ENCODE results near the gene MB. TPM values are rescaled to one million over a fixed set of nuclear protein-coding genes. Genes with fewer than 3 reads are reported as not detected.
A peak's percentile ranks its signal among the peaks of the same experiment; 100 is the strongest.

The MB gene
- polyA plus RNA-seq, 2 of the 4 experiments (the other 2 are of a cell fraction), result 6.9 to 12.1 TPM

DNA sequence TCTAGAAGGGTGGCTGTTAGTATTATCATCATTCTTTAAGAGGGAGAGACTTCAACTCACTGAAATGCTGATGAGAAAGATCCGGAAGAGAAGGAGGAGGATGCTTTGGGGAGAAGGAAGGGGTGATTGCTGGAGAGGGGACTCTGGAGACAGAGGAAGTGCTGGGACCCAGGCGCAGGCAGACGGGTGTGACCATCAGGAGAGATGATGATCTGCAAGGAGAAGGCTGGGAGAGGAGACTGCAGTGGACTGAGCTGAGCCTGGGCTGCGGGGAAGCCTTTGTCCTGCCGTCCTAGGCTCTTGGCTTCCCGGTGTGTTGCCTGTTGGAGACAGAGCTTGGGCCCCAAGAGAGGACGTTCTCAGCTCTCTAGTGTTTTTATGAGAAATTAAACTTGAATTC, 53.9 kb downstream of the MB start (continued):
- TF ChIP-seq E2F6 (IDR thresholded peaks at IDR 0.05; ENCODE audit: borderline replicate concordance, low read depth) (no peak), MYC (IDR thresholded peaks at IDR 0.05; ENCODE audit: borderline replicate concordance, low read length) (no peak), EHF (CRISPR knock-in tag; IDR thresholded peaks at IDR 0.05) (no peak), SREBF2 (IDR thresholded peaks at IDR 0.05) (no peak)

DNA sequence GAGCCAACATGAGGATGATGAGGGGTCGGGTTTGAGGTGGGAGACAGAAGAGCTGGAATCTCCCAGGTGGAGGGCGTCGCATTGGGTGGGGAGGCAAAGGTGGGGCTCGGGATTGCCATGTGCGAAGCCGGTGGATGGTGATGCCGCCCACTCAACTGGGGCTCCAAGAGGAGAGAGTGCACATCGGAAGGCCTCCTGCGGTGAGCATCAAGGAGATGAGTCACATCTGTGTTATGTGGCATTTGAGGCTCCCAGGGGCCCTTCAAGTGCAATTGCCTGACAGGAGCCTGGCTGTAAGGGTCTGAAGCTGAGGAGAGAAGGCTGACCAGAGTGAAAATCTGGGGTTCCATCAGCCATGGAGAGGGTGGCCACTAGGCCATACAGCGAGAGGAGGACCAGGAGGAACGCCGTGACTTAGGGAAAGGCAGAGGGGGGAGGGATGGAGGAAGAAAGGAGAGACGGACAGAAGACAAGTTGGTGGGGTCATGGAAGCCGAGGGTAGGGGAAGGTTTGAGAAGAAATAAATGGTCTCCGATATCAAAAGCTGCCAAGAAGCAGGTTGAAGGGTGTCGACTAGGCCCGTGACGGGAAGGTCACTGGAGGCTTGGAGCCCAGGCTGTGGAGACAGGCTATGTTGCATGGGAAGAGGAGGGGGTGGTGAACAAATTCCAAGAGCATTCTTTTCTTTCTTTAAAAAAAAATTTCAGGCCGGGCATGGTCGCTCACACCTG, 55.2 kb downstream of the MB start:
- POLR2A ChIA-PET, result no interaction called here
- H3K27ac ChIP-seq, result peak overlapping the region; percentile 52 to 90
- peak overlapping the region; percentile 65 for H3K4me2 ChIP-seq
- WGBS (ENCODE audit: missing lambda C conversion rate), result 45% methylated on average over 20 of the region's 20 CpGs
- peak; percentile 78 to 90; a peak in 5 of 6 replicates for ATAC-seq
- H3K9me3 ChIP-seq, result 0 out of 3 replicates have a peak, but pooled peaks cover 4% of the 10 kb centered on the region
- peaks cover 21% of the 10 kb centered on the region for H3K4me1 ChIP-seq
- CTCF ChIA-PET, result interaction anchor here (0.6 to 0.7 kb wide), 3 partner anchors 22 to 193 kb away, joined by 3 to 4 read pairs (median 4); no protein-coding TSS in a partner anchor
- H3K4me3 ChIP-seq, result no peak overlapping the region
- FAIRE-seq, result no peak
- TF ChIP-seq JUNB (IDR thresholded peaks at IDR 0.05), result no peak
- TF ChIP-seq FOSL2 (IDR thresholded peaks at IDR 0.05), result peak; percentile 41; the same call in 1 of the 2 replicates
- TF ChIP-seq FOSL2 (CRISPR knock-in tag; IDR thresholded peaks at IDR 0.05), result peak; percentile 71
- no peak for TF ChIP-seq RNF2 (IDR thresholded peaks at IDR 0.05; ENCODE audit: borderline replicate concordance, low read depth)
- TF ChIP-seq RAD21 (conservative IDR thresholded peaks at IDR 0.05 in 1 of 2, IDR thresholded peaks at IDR 0.05 in 1 of 2), result no peak
- TF ChIP-seq MAX (IDR thresholded peaks at IDR 0.05), result peak; percentile 62; the same call in 1 of the 2 replicates
- no peak for TF ChIP-seq POLR2A (IDR thresholded peaks at IDR 0.05; ENCODE audit: low read length)
- no peak for TF ChIP-seq CTCF (IDR thresholded peaks at IDR 0.05)
- DNase-seq (ENCODE audit: low read depth in 1 of 2, low spot score in 1 of 2), result peak; percentile 62 to 66

DNA sequence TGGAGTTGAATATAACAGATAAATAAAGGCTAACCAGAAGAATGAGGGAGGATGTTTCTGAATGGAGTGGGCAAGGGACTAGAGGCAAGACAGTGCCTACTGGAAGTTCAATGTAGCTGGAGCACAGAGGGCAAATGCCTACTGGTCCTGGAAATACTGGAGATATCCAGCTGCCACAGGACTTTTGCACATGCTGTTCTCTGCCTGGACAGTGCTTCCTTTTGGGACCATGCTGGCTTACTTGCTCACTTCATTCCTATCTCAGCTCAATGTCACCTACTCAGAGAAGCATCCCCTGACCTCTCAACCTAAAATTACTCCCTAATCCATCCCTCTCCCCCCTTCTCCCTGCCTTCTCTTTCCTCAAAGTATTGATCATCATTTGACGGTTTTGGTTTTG, 56.3 kb downstream of the MB start:
- no peak for ATAC-seq
- H3K4me3 ChIP-seq, result no peak overlapping the region
- CTCF ChIA-PET, result interaction anchor here (0.7 to 1.5 kb wide), 2 partner anchors 23 to 130 kb away, joined by 3 read pairs; no protein-coding TSS in a partner anchor
- POLR2A ChIA-PET, result no interaction called here
- no peak for FAIRE-seq
- 0 out of 3 replicates have a peak, but pooled peaks cover 4% of the 10 kb centered on the region for H3K9me3 ChIP-seq
- H3K4me2 ChIP-seq, result no peak overlapping the region
- H3K4me1 ChIP-seq, result peaks cover 21% of the 10 kb centered on the region
- peak overlapping the region in 1 of 2 experiments; percentile 90; a peak in 3 of 6 replicates for H3K27ac ChIP-seq
- WGBS (ENCODE audit: missing lambda C conversion rate), result 68% methylated on average over 1 of the region's 1 CpG
- DNase-seq (ENCODE audit: low read depth in 1 of 2, low spot score in 1 of 2), result no peak
- TF ChIP-seq EP300 (IDR thresholded peaks at IDR 0.05) (no peak), NR3C1 (IDR thresholded peaks at IDR 0.05) (no peak), HOXB5 (CRISPR knock-in tag; IDR thresholded peaks at IDR 0.05) (no peak), NPAS2 (CRISPR knock-in tag; IDR thresholded peaks at IDR 0.05; ENCODE audit: borderline replicate concordance) (no peak), HEYL (CRISPR knock-in tag; IDR thresholded peaks at IDR 0.05) (no peak), HMGXB4 (CRISPR knock-in tag; IDR thresholded peaks at IDR 0.05; ENCODE audit: borderline replicate concordance) (no peak), ELK1 (IDR thresholded peaks at IDR 0.05; ENCODE audit: low read depth, low read length) (no peak), RFX5 (IDR thresholded peaks at IDR 0.05) (no peak), EHF (CRISPR knock-in tag; IDR thresholded peaks at IDR 0.05) (no peak), JUNB (IDR thresholded peaks at IDR 0.05) (no peak), HDAC2 (IDR thresholded peaks at IDR 0.05) (no peak)
- TF ChIP-seq, protein P1, sequence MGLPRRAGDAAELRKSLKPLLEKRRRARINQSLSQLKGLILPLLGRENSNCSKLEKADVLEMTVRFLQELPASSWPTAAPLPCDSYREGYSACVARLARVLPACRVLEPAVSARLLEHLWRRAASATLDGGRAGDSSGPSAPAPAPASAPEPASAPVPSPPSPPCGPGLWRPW (IDR thresholded peaks at IDR 0.05), result no peak
- TF ChIP-seq, protein P2, sequence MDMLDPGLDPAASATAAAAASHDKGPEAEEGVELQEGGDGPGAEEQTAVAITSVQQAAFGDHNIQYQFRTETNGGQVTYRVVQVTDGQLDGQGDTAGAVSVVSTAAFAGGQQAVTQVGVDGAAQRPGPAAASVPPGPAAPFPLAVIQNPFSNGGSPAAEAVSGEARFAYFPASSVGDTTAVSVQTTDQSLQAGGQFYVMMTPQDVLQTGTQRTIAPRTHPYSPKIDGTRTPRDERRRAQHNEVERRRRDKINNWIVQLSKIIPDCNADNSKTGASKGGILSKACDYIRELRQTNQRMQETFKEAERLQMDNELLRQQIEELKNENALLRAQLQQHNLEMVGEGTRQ (IDR thresholded peaks at IDR 0.05), result no peak
- TF ChIP-seq, protein P3, sequence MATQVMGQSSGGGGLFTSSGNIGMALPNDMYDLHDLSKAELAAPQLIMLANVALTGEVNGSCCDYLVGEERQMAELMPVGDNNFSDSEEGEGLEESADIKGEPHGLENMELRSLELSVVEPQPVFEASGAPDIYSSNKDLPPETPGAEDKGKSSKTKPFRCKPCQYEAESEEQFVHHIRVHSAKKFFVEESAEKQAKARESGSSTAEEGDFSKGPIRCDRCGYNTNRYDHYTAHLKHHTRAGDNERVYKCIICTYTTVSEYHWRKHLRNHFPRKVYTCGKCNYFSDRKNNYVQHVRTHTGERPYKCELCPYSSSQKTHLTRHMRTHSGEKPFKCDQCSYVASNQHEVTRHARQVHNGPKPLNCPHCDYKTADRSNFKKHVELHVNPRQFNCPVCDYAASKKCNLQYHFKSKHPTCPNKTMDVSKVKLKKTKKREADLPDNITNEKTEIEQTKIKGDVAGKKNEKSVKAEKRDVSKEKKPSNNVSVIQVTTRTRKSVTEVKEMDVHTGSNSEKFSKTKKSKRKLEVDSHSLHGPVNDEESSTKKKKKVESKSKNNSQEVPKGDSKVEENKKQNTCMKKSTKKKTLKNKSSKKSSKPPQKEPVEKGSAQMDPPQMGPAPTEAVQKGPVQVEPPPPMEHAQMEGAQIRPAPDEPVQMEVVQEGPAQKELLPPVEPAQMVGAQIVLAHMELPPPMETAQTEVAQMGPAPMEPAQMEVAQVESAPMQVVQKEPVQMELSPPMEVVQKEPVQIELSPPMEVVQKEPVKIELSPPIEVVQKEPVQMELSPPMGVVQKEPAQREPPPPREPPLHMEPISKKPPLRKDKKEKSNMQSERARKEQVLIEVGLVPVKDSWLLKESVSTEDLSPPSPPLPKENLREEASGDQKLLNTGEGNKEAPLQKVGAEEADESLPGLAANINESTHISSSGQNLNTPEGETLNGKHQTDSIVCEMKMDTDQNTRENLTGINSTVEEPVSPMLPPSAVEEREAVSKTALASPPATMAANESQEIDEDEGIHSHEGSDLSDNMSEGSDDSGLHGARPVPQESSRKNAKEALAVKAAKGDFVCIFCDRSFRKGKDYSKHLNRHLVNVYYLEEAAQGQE (IDR thresholded peaks at IDR 0.05), result no peak
